OCI-LY1 (cell line): ENCODE results near the gene PTPRN2.
"Not testable (repeated sequence)": the region's sequence is repeated elsewhere in the genome, so short reads cannot be mapped to it uniquely, and the experiment has no call there.

Experiments used
- H2AFZ ChIP-seq: fragments of 200-600 bp; sonication (generic), shearing (Covaris generic); 2 replicates; pipeline ENCODE4 v1.6.0; 2014; ENCODE audit warnings: antibody characterized with exemption, mild to moderate bottlenecking, low read length
- H3F3A ChIP-seq: fragments of 200-600 bp; sonication (generic), shearing (Covaris generic); 2 replicates; pipeline ENCODE4 v1.6.0; 2014; ENCODE audit warnings: mild to moderate bottlenecking, antibody characterized with exemption, low read length, moderate library complexity; ENCODE audit not compliant: insufficient read depth
- H3K27ac ChIP-seq: fragments of 200-600 bp; sonication (generic); 2 replicates; pipeline ENCODE4 v1.5.1; 2014; ENCODE audit warnings: low read length, mixed run types, mild to moderate bottlenecking, low read depth; ENCODE audit not compliant: poor library complexity, severe bottlenecking
- H3K27me3 ChIP-seq: fragments of 200-600 bp; sonication (generic); 2 replicates; pipeline ENCODE4 v1.6.0; 2014; ENCODE audit warnings: antibody characterized with exemption, mild to moderate bottlenecking, low read length, moderate library complexity; ENCODE audit not compliant: insufficient read depth
- H3K36me3 ChIP-seq: fragments of 200-600 bp; sonication (generic); 2 replicates; pipeline ENCODE4 v1.6.1; 2014; ENCODE audit warnings: mild to moderate bottlenecking, antibody characterized with exemption, low read length, moderate library complexity, mixed read lengths; ENCODE audit not compliant: insufficient read depth
- H3K4me1 ChIP-seq: fragments of 200-600 bp; sonication (generic); 2 replicates; pipeline ENCODE4 v1.5.1; 2014; ENCODE audit warnings: mild to moderate bottlenecking, low read length, moderate library complexity; ENCODE audit not compliant: insufficient read depth, severe bottlenecking
- H3K4me2 ChIP-seq: fragments of 200-600 bp; sonication (generic), shearing (Covaris generic); 2 replicates; pipeline ENCODE4 v1.6.1; 2014; ENCODE audit warnings: low read length
- H3K4me3 ChIP-seq: fragments of 200-600 bp; sonication (generic); 2 replicates; pipeline ENCODE4 v1.5.1; 2014; ENCODE audit warnings: low read length, low read depth, mild to moderate bottlenecking, mixed read lengths; ENCODE audit not compliant: poor library complexity, severe bottlenecking
- H3K79me2 ChIP-seq: fragments of 200-600 bp; shearing (Covaris generic); 2 replicates; pipeline ENCODE4 v1.6.1; 2016; ENCODE audit warnings: mixed run types, low read length, mixed read lengths; ENCODE audit not compliant: insufficient read depth
- H3K9ac ChIP-seq: fragments of 200-600 bp; sonication (generic), shearing (Covaris generic); 2 replicates; pipeline ENCODE4 v1.6.1; 2014; ENCODE audit warnings: mild to moderate bottlenecking, low read length, mixed read lengths
- H3K9me2 ChIP-seq: fragments of 200-600 bp; sonication (generic), shearing (Covaris generic); 2 replicates; pipeline ENCODE4 v1.6.1; 2014; ENCODE audit warnings: low read depth, mild to moderate bottlenecking, low read length, mixed read lengths
- H3K9me3 ChIP-seq: fragments of 200-600 bp; shearing (Covaris generic); 2 replicates; pipeline ENCODE4 v1.6.1; 2014; ENCODE audit warnings: low read length, mixed read lengths
- H4K20me1 ChIP-seq: fragments of 200-600 bp; sonication (generic), shearing (Covaris generic); 2 replicates; pipeline ENCODE4 v1.6.0; 2016; ENCODE audit warnings: mild to moderate bottlenecking, low read length; ENCODE audit not compliant: insufficient read depth
- EZH2 ChIP-seq: fragments of 200-600 bp; sonication (generic), shearing (Covaris generic); IDR thresholded peaks from 2 replicates; pipeline ENCODE4 v1.8.0; 2017; ENCODE audit warnings: borderline replicate concordance, mixed run types, mild to moderate bottlenecking, antibody characterized with exemption, low read length, moderate library complexity, mixed read lengths
- TF ChIP-seq, protein P1 (sequence below): fragments of 200-600 bp; sonication (generic), shearing (Covaris generic); IDR thresholded peaks from 2 replicates; pipeline ENCODE4 v1.5.1; 2017; ENCODE audit warnings: mild to moderate bottlenecking, antibody characterized with exemption, low read length, moderate library complexity, mixed read lengths

Gene PTPRN2

DNA sequence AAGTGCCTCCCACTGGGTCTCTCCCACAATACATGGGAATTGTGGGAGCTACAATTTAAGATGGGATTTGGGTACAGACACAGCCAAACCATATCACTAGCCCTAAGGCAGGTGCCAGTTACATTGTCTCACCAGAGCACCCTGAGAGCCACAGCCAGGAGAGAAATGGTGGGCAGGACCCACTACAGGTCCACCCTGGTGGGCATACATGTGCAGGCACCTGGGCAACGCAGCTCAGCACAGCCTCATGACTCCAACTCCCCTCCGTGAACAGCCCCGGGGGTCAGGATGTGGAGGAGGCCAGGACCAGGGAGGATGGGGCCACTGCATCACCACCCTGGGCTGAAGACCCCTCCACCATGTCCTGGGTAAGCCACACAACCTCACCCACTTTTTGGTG, 205.7 kb downstream of the PTPRN2 start:
- Histone ChIP-seq H3K4me1 (no peaks in the 10 kb centered on the region), H3K27ac (no peak overlapping the region), H3K4me3 (no peak overlapping the region), H3K36me3 (no peaks in the 10 kb centered on the region), H3K4me2 (no peak overlapping the region), H4K20me1 (no peaks in the 10 kb centered on the region), H2AFZ (no peak overlapping the region), H3F3A (no peaks in the 10 kb centered on the region), H3K9ac (no peak overlapping the region), H3K27me3 (peaks cover 4% of the 10 kb centered on the region; the same call in 1 of the 2 replicates), H3K79me2 (no peaks in the 10 kb centered on the region), H3K9me2 (no peaks in the 10 kb centered on the region), H3K9me3 (no peaks in the 10 kb centered on the region)
- no peak for TF ChIP-seq EZH2
- TF ChIP-seq, protein P1, sequence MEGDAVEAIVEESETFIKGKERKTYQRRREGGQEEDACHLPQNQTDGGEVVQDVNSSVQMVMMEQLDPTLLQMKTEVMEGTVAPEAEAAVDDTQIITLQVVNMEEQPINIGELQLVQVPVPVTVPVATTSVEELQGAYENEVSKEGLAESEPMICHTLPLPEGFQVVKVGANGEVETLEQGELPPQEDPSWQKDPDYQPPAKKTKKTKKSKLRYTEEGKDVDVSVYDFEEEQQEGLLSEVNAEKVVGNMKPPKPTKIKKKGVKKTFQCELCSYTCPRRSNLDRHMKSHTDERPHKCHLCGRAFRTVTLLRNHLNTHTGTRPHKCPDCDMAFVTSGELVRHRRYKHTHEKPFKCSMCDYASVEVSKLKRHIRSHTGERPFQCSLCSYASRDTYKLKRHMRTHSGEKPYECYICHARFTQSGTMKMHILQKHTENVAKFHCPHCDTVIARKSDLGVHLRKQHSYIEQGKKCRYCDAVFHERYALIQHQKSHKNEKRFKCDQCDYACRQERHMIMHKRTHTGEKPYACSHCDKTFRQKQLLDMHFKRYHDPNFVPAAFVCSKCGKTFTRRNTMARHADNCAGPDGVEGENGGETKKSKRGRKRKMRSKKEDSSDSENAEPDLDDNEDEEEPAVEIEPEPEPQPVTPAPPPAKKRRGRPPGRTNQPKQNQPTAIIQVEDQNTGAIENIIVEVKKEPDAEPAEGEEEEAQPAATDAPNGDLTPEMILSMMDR = no peak

DNA sequence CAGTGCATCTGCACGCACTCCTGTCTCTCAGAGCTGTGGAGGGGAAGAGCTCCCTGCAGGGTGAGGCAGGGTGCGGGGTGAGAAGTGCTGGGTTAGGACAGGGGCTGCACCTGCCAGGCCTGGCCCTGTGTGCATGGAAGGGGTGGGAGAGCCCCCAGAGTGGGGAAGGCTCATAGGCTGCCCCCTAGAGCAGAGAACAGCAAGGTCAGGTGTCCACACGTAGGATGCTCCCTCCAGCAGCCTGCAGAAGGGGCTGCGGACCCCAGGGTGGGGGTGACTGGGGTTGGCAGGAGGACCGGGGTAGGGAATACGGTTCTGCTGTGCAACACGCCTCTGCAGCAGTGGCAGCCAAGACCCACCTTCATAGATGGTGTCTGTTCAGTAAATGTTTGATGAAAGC, 208.6 kb downstream of the PTPRN2 start:
- H3K9ac ChIP-seq = no peak overlapping the region
- H3K4me1 ChIP-seq = no peaks in the 10 kb centered on the region
- no peak overlapping the region for H2AFZ ChIP-seq
- H3K27me3 ChIP-seq = peaks cover 4% of the 10 kb centered on the region; the same call in 1 of the 2 replicates
- H3K79me2 ChIP-seq = no peaks in the 10 kb centered on the region
- H4K20me1 ChIP-seq = no peaks in the 10 kb centered on the region
- no peak overlapping the region for H3K27ac ChIP-seq
- H3K4me2 ChIP-seq = no peak overlapping the region
- H3K9me3 ChIP-seq = no peaks in the 10 kb centered on the region
- H3K9me2 ChIP-seq = no peaks in the 10 kb centered on the region
- TF ChIP-seq EZH2 = no peak
- TF ChIP-seq, protein P1 = no peak
- no peaks in the 10 kb centered on the region for H3F3A ChIP-seq
- H3K4me3 ChIP-seq = no peak overlapping the region
- no peaks in the 10 kb centered on the region for H3K36me3 ChIP-seq

DNA sequence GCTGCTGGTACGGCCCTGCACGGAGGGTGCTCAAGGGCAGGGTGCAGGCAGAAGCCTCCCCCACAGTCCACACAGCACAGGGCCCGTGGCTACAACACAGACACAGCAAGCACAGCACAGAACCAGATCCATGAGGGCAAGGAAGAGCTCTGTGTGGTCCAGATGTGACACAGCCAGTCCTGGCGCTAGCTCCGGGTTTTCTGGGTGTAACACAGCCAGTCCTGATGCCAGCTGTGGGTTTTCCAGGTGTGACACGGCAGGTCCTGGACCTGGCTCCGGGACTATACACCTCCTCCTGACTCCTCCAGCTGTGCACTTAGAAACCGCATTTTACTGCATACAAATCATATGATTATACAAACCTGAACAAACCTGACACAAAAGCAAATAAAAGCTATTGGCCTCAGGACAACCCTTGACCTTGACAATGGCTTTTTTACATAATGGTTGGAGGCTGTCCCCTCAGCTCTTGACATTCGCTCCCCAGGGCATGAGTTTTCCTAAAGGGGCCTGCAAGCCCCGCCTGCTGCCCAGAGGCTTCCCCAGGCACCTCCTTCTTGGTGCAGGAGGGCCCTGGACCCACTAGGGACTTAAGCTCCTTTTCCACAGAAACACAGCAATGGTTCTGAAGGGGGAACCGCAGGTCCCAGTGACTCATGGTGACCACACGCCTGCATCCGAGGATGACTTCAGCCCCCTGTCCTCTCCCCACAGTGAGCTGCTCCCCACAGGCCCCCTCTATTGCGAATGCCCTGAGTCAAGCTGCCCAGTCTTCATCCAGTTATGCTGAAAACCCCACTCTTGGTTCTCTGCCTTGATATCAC, 209.6 kb downstream of the PTPRN2 start:
- Histone ChIP-seq H3K9me2 (no peaks in the 10 kb centered on the region), H3F3A (no peaks in the 10 kb centered on the region), H3K4me2 (no peak overlapping the region), H3K79me2 (no peaks in the 10 kb centered on the region), H3K9ac (no peak overlapping the region), H4K20me1 (no peaks in the 10 kb centered on the region), H3K4me3 (no peak overlapping the region), H3K36me3 (no peaks in the 10 kb centered on the region), H3K27ac (no peak overlapping the region), H3K27me3 (peaks cover 4% of the 10 kb centered on the region; the same call in 1 of the 2 replicates), H2AFZ (no peak overlapping the region), H3K9me3 (no peaks in the 10 kb centered on the region), H3K4me1 (no peaks in the 10 kb centered on the region)
- TF ChIP-seq, protein P1 = no peak
- no peak for TF ChIP-seq EZH2

DNA sequence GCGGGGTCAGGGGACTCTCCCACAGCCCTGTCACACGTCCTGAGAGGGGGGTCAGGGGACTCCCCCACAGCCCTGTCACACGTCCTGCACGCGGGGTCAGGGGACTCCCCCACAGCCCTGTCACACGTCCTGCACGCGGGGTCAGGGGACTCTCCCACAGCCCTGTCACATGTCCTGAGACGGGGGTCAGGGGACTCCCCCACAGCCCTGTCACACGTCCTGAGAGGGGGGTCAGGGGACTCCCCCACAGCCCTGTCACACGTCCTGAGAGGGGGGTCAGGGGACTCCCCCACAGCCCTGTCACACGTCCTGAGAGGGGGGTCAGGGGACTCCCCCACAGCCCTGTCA, 210.8 kb downstream of the PTPRN2 start:
- not testable (repeated sequence) for H3K9me3 ChIP-seq, H3K4me1 ChIP-seq, H3K4me3 ChIP-seq, H3K9me2 ChIP-seq, H2AFZ ChIP-seq, H3F3A ChIP-seq, H3K36me3 ChIP-seq, H3K4me2 ChIP-seq, H4K20me1 ChIP-seq, H3K9ac ChIP-seq, H3K79me2 ChIP-seq, H3K27me3 ChIP-seq, H3K27ac ChIP-seq

DNA sequence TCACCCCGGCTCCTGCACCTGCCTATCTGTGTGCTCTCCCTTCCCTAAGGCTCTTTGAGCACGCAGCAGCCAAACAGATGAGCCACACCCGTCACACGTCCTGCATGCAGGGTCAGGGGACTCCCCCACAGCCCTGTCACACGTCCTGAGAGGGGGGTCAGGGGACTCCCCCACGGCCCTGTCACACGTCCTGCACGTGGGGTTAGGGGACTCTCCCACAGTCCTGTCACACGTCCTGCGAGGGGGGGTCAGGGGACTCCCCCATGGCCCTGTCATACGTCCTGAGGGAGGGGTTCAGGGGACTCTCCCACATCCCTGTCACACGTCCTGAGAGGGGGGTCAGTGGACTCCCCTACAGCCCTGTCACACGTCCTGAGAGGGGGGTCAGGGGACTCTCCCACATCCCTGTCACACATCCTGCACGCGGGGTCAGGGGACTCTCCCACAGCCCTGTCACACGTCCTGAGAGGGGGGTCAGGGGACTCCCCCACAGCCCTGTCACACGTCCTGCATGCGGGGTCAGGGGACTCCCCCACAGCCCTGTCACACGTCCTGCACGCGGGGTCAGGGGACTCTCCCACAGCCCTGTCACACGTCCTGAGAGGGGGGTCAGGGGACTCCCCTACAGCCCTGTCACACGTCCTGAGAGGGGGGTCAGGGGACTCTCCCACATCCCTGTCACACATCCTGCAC, 211.3 kb downstream of the PTPRN2 start:
- H3K27ac ChIP-seq, H3F3A ChIP-seq, H3K4me1 ChIP-seq, H3K4me2 ChIP-seq, H3K4me3 ChIP-seq, H3K9me2 ChIP-seq, H2AFZ ChIP-seq, H3K27me3 ChIP-seq, H3K36me3 ChIP-seq, H4K20me1 ChIP-seq, H3K9me3 ChIP-seq, H3K79me2 ChIP-seq, H3K9ac ChIP-seq: not testable (repeated sequence)
